ENCODE data around the gene TBX4.

The TBX4 gene

DNA sequence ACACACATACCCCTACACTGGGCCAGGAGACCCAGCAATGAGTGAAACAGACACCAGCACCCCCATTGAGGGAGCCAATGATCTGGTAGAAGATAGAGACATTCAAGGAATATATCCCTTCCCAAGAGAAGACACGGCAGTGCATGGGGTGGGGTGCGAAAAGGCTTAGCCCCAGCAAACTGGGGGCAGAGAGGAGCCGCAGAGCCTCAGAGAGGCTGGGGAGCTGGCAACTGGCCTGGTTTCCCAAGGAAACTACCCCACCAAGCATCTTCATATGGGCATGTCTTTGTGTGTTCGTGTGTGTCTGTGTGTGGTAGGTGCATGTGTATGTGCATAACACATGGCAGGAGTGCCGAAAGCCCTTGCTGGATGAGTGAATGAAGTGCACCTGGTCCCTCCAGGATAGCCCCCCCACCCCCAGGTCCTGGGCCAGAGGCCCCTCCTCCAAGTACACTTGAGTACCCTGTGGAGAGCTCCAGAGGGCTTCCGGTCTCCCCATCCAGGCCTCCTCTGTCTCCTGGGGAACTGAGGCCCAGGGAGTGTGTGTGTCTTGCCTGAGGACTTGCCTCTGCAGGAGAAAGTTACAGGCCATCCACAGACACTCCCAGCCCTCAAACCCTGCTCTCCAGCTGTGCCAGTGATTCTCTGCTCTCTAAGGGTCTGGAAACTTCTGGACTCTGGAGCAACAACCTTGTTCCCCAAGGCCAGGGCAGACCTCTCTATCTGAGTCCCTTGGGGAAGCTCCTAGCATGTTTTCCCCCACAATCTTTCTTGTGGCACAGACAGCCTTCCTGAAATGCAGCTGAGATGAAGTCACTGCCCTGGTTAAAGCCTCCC lies 36.6 kb upstream of the TBX4 start:
- H3K4me3 ChIP-seq (ENCODE audit: low read depth, low read length) = peak overlapping the region; percentile 52
- no peaks in the 10 kb centered on the region for H3K36me3 ChIP-seq (ENCODE audit: control insufficient read depth, insufficient read depth, low read length)
- H3K9me3 ChIP-seq (ENCODE audit: control insufficient read depth, insufficient read depth, low read length) = no peaks in the 10 kb centered on the region

DNA sequence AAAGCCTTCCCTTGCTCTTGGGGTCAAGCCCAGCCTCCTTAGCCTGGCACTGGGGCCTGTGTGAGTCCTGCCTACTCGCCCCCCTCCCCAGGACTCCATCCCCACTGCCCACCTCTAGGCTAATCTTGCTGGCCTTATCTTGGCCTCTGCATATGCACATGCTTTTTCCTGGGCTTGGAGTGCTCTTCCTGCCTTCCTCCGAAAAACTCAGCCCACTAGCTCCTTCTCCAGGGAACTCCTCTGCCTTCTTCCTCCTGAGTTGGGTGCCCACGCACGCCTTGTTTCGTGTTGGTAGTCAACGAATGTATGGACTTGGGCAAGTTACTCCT lies 36.0 kb upstream of the TBX4 start:
- Histone ChIP-seq H3K9ac (ENCODE audit: low read depth, low read length) (no peak overlapping the region), H3K4me1 (ENCODE audit: control insufficient read depth, insufficient read depth, low read length) (peaks cover 4% of the 10 kb centered on the region), H3K4me3 (ENCODE audit: low read depth, low read length) (peak overlapping the region; percentile 52), H3K27me3 (ENCODE audit: control insufficient read depth, insufficient read depth, low read length) (peaks cover 74% of the 10 kb centered on the region), H3K36me3 (ENCODE audit: control insufficient read depth, insufficient read depth, low read length) (no peaks in the 10 kb centered on the region), H3K9me3 (ENCODE audit: control insufficient read depth, insufficient read depth, low read length) (no peaks in the 10 kb centered on the region)

More for the DNA sequence above, 36.6 kb upstream of the TBX4 start:
- no peak overlapping the region for H3K9ac ChIP-seq (ENCODE audit: low read depth, low read length)
- H3K27me3 ChIP-seq (ENCODE audit: control insufficient read depth, insufficient read depth, low read length) = peaks cover 75% of the 10 kb centered on the region
- peaks cover 4% of the 10 kb centered on the region for H3K4me1 ChIP-seq (ENCODE audit: control insufficient read depth, insufficient read depth, low read length)

DNA sequence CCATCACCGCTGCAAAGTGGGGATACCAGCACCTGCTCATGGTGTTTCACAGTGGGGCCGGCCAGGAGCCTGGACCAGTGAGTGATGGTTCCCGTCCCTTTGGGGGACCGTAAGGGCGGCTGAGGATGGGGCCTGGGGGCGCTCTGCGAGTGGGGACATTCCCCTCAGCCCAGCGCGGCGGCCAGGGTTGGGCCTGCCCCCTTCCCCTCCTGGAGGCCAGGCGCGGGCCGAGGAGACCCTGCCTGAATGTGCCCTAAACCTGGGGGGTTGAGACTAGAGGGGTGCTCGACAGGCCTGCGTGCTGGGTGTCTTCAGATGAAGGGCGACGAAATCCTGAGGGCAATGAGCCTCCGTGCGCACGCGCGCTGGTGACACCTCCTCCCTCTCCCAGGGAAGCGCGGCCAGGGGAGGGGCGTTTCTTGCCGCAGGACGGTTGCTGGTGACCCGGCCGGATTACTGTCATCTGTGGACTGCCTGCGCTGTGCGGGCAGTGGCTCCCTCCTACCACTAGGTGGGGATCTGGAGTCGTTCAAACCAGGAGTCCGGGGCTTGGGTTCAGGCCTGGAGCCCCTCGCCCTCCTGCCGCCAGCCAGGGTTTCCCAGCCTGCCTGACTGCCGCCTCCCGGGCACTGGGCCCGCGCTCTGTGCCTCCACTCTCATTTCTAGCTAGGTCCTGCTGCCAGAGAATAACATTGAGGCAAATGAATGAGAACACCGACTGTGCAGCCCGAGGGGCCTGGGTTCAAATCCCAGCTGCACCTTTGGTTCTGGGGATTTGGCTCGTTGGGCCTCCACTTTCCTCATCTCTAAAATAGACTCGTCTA lies 35.5 kb upstream of the TBX4 start:
- H3K4me3 ChIP-seq (ENCODE audit: low read depth, low read length) = peak overlapping the region; percentile 52
- peaks cover 73% of the 10 kb centered on the region for H3K27me3 ChIP-seq (ENCODE audit: control insufficient read depth, insufficient read depth, low read length)

DNA sequence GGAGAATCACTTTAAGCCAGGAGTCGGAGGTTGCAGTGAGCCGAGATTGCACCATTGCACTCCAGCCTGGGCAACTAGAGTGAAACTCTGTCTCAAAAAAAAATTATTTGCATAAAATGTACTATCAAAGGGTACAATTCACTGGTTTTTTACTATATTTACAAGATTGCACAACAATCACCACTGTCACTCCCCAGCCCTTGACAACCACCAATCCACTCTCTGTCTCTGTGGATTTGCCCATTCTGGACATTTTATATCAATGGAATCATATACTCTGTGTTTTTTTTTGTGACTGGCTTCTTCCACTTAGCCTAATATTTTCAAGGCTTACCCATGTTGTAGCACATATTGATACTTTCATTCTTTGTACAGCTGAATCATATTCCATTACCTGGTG lies 33.8 kb upstream of the TBX4 start:
- peaks cover 1% of the 10 kb centered on the region for H3K4me1 ChIP-seq (ENCODE audit: control insufficient read depth, insufficient read depth, low read length)
- H3K4me3 ChIP-seq (ENCODE audit: low read depth, low read length) = no peak overlapping the region
- no peaks in the 10 kb centered on the region for H3K36me3 ChIP-seq (ENCODE audit: control insufficient read depth, insufficient read depth, low read length)
- H3K9ac ChIP-seq (ENCODE audit: low read depth, low read length) = no peak overlapping the region
- no peaks in the 10 kb centered on the region for H3K9me3 ChIP-seq (ENCODE audit: control insufficient read depth, insufficient read depth, low read length)
- peaks cover 73% of the 10 kb centered on the region for H3K27me3 ChIP-seq (ENCODE audit: control insufficient read depth, insufficient read depth, low read length)

More for the DNA sequence above, 35.5 kb upstream of the TBX4 start:
- H3K36me3 ChIP-seq (ENCODE audit: control insufficient read depth, insufficient read depth, low read length) = no peaks in the 10 kb centered on the region
- no peak overlapping the region for H3K9ac ChIP-seq (ENCODE audit: low read depth, low read length)
- H3K4me1 ChIP-seq (ENCODE audit: control insufficient read depth, insufficient read depth, low read length) = peaks cover 4% of the 10 kb centered on the region
- no peaks in the 10 kb centered on the region for H3K9me3 ChIP-seq (ENCODE audit: control insufficient read depth, insufficient read depth, low read length)

DNA sequence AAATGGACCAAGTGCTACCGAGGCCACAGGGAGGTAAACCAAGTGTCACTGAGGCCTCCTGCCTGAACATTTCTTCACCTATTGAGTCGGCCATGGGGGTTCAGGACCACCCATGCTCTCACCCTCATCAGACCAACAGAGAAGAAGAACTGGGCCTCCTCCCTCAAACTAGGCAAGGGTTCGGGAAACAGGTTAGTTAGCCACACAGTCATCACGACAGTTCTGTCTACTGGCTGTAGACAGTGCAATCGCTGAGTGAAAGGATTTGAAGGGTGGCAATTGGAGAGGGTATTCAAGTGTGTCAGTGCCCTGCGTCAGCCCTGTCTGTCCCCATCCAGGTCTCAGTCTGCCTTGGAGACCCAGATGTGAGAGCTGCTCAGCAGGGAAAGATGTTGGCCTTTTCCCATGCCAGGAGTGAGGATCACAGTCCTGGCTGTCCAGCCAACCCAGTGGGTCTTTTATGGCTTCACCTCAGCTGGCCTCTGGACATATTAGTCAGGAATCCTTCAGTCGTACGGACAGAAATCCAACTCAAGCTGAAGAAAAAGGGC lies 32.7 kb upstream of the TBX4 start:
- no peak overlapping the region for H3K4me3 ChIP-seq (ENCODE audit: low read depth, low read length)
- H3K27me3 ChIP-seq (ENCODE audit: control insufficient read depth, insufficient read depth, low read length) = peaks cover 64% of the 10 kb centered on the region
- no peaks in the 10 kb centered on the region for H3K4me1 ChIP-seq (ENCODE audit: control insufficient read depth, insufficient read depth, low read length)
- H3K9me3 ChIP-seq (ENCODE audit: control insufficient read depth, insufficient read depth, low read length) = no peaks in the 10 kb centered on the region
- no peak overlapping the region for H3K9ac ChIP-seq (ENCODE audit: low read depth, low read length)
- H3K36me3 ChIP-seq (ENCODE audit: control insufficient read depth, insufficient read depth, low read length) = no peaks in the 10 kb centered on the region

DNA sequence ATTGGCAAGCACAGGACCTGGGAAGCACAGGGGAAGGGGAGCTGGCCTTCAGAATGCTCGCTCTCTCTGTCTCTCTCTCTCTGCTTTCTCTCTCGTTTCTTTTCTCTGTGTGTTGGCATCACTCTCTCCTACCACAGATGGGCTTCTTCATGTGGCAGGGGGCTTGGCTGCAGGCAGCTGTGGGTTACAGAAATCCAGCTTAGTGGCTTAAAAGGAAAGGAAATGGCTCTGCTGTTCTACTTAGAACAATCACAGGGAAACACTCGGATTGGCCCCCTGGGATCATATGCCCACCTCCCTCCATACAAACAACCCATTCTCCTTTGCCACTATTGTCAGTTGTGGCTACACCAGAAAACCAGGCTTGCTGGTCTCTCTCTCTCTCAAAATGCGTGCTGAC lies 32.2 kb upstream of the TBX4 start:
- Histone ChIP-seq H3K4me1 (ENCODE audit: control insufficient read depth, insufficient read depth, low read length) (no peaks in the 10 kb centered on the region), H3K27me3 (ENCODE audit: control insufficient read depth, insufficient read depth, low read length) (peaks cover 60% of the 10 kb centered on the region), H3K36me3 (ENCODE audit: control insufficient read depth, insufficient read depth, low read length) (no peaks in the 10 kb centered on the region)

DNA sequence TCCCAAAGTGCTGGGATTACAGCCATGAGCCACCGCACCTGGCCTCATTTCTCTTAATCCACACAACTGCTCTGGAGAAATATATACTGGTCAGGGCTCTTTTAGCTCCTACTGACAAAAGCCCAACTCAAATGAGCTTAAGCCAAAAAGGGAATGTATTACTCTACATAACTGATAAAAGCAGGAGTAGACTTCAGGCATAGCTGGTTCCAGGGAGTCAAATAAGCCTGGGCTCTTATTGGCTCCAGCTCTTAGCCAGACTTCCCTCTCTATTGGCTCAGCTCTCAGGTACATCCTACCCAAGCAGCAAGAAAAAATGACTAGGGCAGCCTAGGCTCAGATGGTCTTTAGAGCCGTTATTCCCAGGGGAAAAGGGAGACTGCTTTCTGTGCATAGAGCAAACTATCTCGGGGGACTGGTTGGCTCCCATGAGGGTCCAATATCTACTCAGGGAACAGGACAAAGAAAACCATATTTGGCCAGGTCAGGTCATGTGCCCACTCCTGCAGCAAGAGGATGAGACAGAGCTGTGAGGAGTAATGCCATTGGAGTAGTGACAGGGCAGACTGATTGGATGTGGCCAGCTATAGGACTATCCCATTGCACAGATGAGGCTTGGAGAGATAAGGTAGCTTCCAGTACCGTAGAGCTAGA lies 31.4 kb upstream of the TBX4 start:
- H3K36me3 ChIP-seq (ENCODE audit: control insufficient read depth, insufficient read depth, low read length) = no peaks in the 10 kb centered on the region
- H3K9ac ChIP-seq (ENCODE audit: low read depth, low read length) = no peak overlapping the region
- peaks cover 51% of the 10 kb centered on the region for H3K27me3 ChIP-seq (ENCODE audit: control insufficient read depth, insufficient read depth, low read length)
- H3K4me1 ChIP-seq (ENCODE audit: control insufficient read depth, insufficient read depth, low read length) = no peaks in the 10 kb centered on the region
- H3K9me3 ChIP-seq (ENCODE audit: control insufficient read depth, insufficient read depth, low read length) = no peaks in the 10 kb centered on the region
- H3K4me3 ChIP-seq (ENCODE audit: low read depth, low read length) = no peak overlapping the region

More for the DNA sequence above, 32.2 kb upstream of the TBX4 start:
- Histone ChIP-seq H3K9ac (ENCODE audit: low read depth, low read length) (no peak overlapping the region), H3K4me3 (ENCODE audit: low read depth, low read length) (no peak overlapping the region), H3K9me3 (ENCODE audit: control insufficient read depth, insufficient read depth, low read length) (no peaks in the 10 kb centered on the region)

DNA sequence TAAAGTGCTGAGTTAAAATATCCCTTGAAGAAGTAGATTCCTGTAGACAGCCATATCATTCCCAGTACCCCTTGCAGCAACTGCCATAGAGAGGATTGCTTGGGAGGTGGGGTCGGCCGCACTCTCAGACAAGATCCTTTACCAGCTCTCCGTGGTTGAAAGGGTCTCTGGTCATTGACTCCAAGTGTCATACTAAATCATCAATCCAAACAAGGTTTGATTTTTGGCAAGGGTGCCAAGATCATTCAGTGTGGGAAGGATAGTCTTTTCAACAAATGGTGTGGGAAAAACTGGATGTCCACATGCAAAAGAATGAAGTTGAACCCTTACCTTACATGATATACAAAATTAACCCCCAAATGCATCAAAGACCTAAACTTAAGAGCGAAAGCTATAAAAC lies 30.8 kb upstream of the TBX4 start:
- no peaks in the 10 kb centered on the region for H3K9me3 ChIP-seq (ENCODE audit: control insufficient read depth, insufficient read depth, low read length)
- no peak overlapping the region for H3K9ac ChIP-seq (ENCODE audit: low read depth, low read length)
- H3K36me3 ChIP-seq (ENCODE audit: control insufficient read depth, insufficient read depth, low read length) = no peaks in the 10 kb centered on the region
- no peak overlapping the region for H3K4me3 ChIP-seq (ENCODE audit: low read depth, low read length)
- no peaks in the 10 kb centered on the region for H3K4me1 ChIP-seq (ENCODE audit: control insufficient read depth, insufficient read depth, low read length)
- peaks cover 46% of the 10 kb centered on the region for H3K27me3 ChIP-seq (ENCODE audit: control insufficient read depth, insufficient read depth, low read length)

DNA sequence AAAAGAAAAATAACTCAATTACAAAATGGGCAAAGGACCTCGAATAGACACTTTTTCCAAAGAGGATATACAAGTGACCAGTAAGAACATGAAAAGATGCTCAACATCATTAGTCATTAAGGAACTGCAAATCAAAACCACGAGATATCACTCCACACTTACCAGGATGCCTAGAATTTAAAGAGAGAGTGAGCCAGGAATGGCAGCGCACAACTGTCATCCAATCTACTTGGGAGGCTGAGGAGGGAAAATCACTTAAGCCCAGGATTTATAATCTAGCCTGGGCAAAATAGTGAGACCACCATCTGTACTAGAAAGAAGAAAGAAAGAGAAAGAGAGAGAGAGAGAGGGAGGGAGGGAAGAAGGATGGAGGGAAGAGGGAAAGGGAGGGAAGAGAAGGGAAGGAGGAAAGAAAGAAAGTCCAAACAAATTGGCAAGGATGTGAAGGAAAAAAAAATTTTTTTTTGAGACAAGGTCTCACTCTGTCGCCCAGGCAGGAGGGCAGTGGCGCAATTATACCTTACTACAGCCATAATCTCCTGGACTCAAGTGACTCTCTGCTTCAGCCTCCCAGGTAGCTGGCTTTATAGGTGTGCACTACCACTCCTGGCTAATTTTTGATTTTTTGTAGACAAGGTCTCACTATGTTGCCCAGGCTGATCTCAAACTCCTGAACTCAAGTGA lies 30.0 kb upstream of the TBX4 start:
- Histone ChIP-seq H3K4me3 (ENCODE audit: low read depth, low read length) (no peak overlapping the region), H3K27me3 (ENCODE audit: control insufficient read depth, insufficient read depth, low read length) (peaks cover 40% of the 10 kb centered on the region), H3K9me3 (ENCODE audit: control insufficient read depth, insufficient read depth, low read length) (no peaks in the 10 kb centered on the region), H3K4me1 (ENCODE audit: control insufficient read depth, insufficient read depth, low read length) (no peaks in the 10 kb centered on the region), H3K36me3 (ENCODE audit: control insufficient read depth, insufficient read depth, low read length) (no peaks in the 10 kb centered on the region), H3K9ac (ENCODE audit: low read depth, low read length) (no peak overlapping the region)

DNA sequence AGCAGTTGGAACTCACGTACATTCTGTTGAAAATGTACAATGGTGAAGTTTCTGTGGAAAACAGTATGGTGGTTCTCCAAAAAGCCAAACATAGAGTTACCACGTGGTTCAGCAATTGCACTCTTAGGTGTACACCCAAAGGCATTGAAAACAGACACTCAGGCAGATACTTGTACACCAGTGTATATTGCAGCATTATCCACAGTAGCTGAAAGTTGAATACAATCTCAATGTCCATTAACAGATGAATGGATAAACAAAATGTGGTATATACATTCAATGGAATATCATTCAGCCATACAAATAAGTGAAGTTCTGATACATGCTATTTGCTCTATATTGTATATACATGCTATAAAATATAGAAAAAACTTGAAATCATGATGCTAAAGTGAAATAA lies 29.4 kb upstream of the TBX4 start:
- Histone ChIP-seq H3K9me3 (ENCODE audit: control insufficient read depth, insufficient read depth, low read length) (no peaks in the 10 kb centered on the region), H3K4me1 (ENCODE audit: control insufficient read depth, insufficient read depth, low read length) (no peaks in the 10 kb centered on the region), H3K9ac (ENCODE audit: low read depth, low read length) (no peak overlapping the region), H3K4me3 (ENCODE audit: low read depth, low read length) (no peak overlapping the region), H3K27me3 (ENCODE audit: control insufficient read depth, insufficient read depth, low read length) (peaks cover 35% of the 10 kb centered on the region), H3K36me3 (ENCODE audit: control insufficient read depth, insufficient read depth, low read length) (no peaks in the 10 kb centered on the region)

DNA sequence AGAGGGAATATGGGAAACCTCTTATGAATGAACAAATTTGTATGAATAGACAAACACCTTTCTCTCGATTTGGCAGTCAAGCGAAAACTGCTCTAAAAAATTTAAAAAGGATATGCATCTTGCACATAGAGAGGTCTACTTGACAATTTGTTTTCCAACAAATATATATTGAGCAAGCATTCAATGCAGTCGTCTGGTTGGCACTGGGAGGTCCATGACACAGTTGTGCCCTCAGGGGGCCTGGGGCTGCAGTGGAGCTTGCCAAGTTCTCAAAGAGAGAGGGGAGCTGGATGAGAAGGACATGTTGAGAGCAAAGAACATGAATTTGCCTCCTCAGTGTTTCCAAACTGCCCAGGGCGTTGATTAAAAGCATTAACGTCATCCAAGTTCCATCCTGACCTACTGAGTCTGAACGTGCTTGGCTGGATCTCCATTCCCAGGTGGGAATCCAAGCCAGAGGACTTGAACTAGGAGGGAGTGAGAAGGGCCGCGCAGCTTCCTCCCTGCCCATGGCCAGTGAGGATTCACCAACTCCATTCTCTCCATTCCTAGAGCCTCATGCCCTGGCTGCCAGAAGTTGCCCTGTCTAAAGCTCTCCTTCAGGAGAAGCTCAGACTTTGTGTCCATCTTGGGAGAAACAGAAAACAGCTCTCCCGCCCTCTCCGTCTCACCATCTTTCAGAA lies 28.1 kb upstream of the TBX4 start:
- Histone ChIP-seq H3K4me1 (ENCODE audit: control insufficient read depth, insufficient read depth, low read length) (no peaks in the 10 kb centered on the region), H3K4me3 (ENCODE audit: low read depth, low read length) (no peak overlapping the region), H3K9ac (ENCODE audit: low read depth, low read length) (no peak overlapping the region), H3K36me3 (ENCODE audit: control insufficient read depth, insufficient read depth, low read length) (no peaks in the 10 kb centered on the region), H3K27me3 (ENCODE audit: control insufficient read depth, insufficient read depth, low read length) (peaks cover 30% of the 10 kb centered on the region), H3K9me3 (ENCODE audit: control insufficient read depth, insufficient read depth, low read length) (no peaks in the 10 kb centered on the region)

Measured in iPS-15b (cell line).